PC-3 (cell line): ENCODE results near the gene CATSPERZ. TPM values are rescaled to one million over a fixed set of nuclear protein-coding genes. Genes with fewer than 3 reads are reported as not detected.

Experiments
- ATAC-seq: fragments of 200-7000 bp; cut with Tn5 transposase; 2 replicates; pipeline ENCODE4 v1.9.1; 2020; ENCODE audit warnings: mild to moderate bottlenecking, moderate library complexity
- BruUV-seq: library from RNA; stranded (reverse); fragments of 400-500 nt; replicated peaks from 2 replicates; lab custom pipeline; 2021; lab: Mats Ljungman, UMichigan
- CTCF ChIA-PET: fragments of 300-600 bp; sonication (Branson Sonifier 250); formaldehyde crosslinking; loops from one replicate; lab custom pipeline; 2022; ENCODE audit warnings: antibody characterized with exemption; lab: Charles Lee
- POLR2A ChIA-PET: fragments of 300-600 bp; sonication (Branson Sonifier 250); formaldehyde crosslinking; loops from one replicate; lab custom pipeline; 2022; ENCODE audit warnings: antibody characterized with exemption; ENCODE audit not compliant: unreplicated experiment; lab: Charles Lee
- DNase-seq: peaks from one replicate; pipeline ENCODE4 v3.0.0-alpha.2; 2015
- H2AFZ ChIP-seq: fragments of 300-600 bp; sonication (generic); 2 replicates; pipeline ENCODE4 v1.6.0; 2016; ENCODE audit warnings: antibody characterized with exemption, low read length
- H3F3A ChIP-seq: fragments of 300-600 bp; sonication (generic); one replicate; pipeline ENCODE4 v1.6.0; 2017; ENCODE audit warnings: antibody characterized with exemption, low read length, control low read depth, mild to moderate bottlenecking; ENCODE audit not compliant: unreplicated experiment
- H3K27ac ChIP-seq: fragments of 300-600 bp; sonication (generic); 2 replicates; pipeline ENCODE4 v1.5.1; 2016; ENCODE audit warnings: mild to moderate bottlenecking, low read length
- H3K27me3 ChIP-seq: fragments of 300-600 bp; sonication (generic); 2 replicates; pipeline ENCODE4 v1.6.1; 2016; ENCODE audit warnings: low read length, mixed read lengths
- H3K36me3 ChIP-seq: fragments of 300-600 bp; sonication (generic); 2 replicates; pipeline ENCODE4 v1.6.1; 2016; ENCODE audit warnings: low read depth, mixed run types, low read length, mixed read lengths
- H3K4me1 ChIP-seq: fragments of 300-600 bp; sonication (generic); 2 replicates; pipeline ENCODE4 v1.5.1; 2016; ENCODE audit warnings: low read length; ENCODE audit not compliant: insufficient read depth
- H3K4me2 ChIP-seq: fragments of 300-600 bp; sonication (generic); 2 replicates; pipeline ENCODE4 v1.6.0; 2016; ENCODE audit warnings: low read length
- H3K4me3 ChIP-seq: fragments of 300-600 bp; sonication (generic); 2 replicates; pipeline ENCODE4 v1.5.1; 2016; ENCODE audit warnings: mild to moderate bottlenecking, low read length, mixed read lengths
- H3K79me2 ChIP-seq: fragments of 300-600 bp; sonication (generic); 2 replicates; pipeline ENCODE4 v1.6.1; 2017; ENCODE audit warnings: low read length, mixed read lengths
- H3K9ac ChIP-seq: fragments of 300-600 bp; sonication (generic); 2 replicates; pipeline ENCODE4 v1.6.0; 2016; ENCODE audit warnings: mild to moderate bottlenecking, low read length
- H3K9me2 ChIP-seq: fragments of 300-600 bp; sonication (generic); replicated peaks from 2 replicates; pipeline ENCODE4 v1.6.1; 2016; ENCODE audit warnings: mixed run types, low read length, mixed read lengths
- H3K9me3 ChIP-seq: fragments of 300-600 bp; sonication (generic); 2 replicates; pipeline ENCODE4 v1.6.1; 2016; ENCODE audit warnings: low read length, mixed read lengths
- H4K20me1 ChIP-seq: fragments of 300-600 bp; sonication (generic); 2 replicates; pipeline ENCODE4 v1.6.1; 2016; ENCODE audit warnings: low read length, mixed read lengths
- CTCF ChIP-seq: fragments of 300-600 bp; sonication (generic); conservative IDR thresholded peaks from 2 replicates; pipeline ENCODE4 v1.5.1; 2017; ENCODE audit warnings: antibody characterized with exemption, low read depth, mild to moderate bottlenecking, low read length
- EZH2 ChIP-seq: fragments of 300-600 bp; sonication (generic); IDR thresholded peaks from one replicate; pipeline ENCODE4 v1.6.1; 2017; ENCODE audit warnings: antibody characterized with exemption, mild to moderate bottlenecking, low read length; ENCODE audit not compliant: unreplicated experiment
- EZH2phosphoT487 ChIP-seq: fragments of 300-600 bp; sonication (generic); IDR thresholded peaks from 2 replicates; pipeline ENCODE4 v1.6.1; 2018; ENCODE audit warnings: mild to moderate bottlenecking, antibody characterized with exemption, low read length, borderline replicate concordance
- intact Hi-C: fragments of 100-400 bp; cut with micrococcal nuclease; formaldehyde crosslinking; loops from 2 replicates; pipeline ENCODE4 v1.9.0; 2023
- total RNA-seq: library from RNA; depleted of rRNA; stranded (reverse); fragments of >200 nt; gene quantifications from 2 replicates; pipeline ENCODE4 v1.2.3, GENCODE V29; 2014

The CATSPERZ gene
- total RNA-seq, 1 experiment from 2014 or later, result 9.2 TPM

- peak overlapping the region; percentile 76 for H2AFZ ChIP-seq
- ChIA-PET CTCF (no interaction called here), POLR2A (no interaction called here)
- H3K9ac ChIP-seq, result peak overlapping the region; percentile 74
- ATAC-seq (peak; percentile 3), DNase-seq (peak; percentile 50)
- peaks cover 35% of the 10 kb centered on the region for H3K4me1 ChIP-seq
- no peaks in the 10 kb centered on the region for H4K20me1 ChIP-seq
- peaks cover 5% of the 10 kb centered on the region; the same call in 1 of the 2 replicates for H3K36me3 ChIP-seq
- H3F3A ChIP-seq, result no peaks in the 10 kb centered on the region
- no TSS peak for BruUV-seq
- H3K9me3 ChIP-seq, result no peaks in the 10 kb centered on the region
- H3K4me3 ChIP-seq, result peak overlapping the region; percentile 69
- intact Hi-C loops, result no loop called here
- H3K27ac ChIP-seq, result peak overlapping the region; percentile 59
- TF ChIP-seq EZH2 (no peak), CTCF (no peak), EZH2phosphoT487 (no peak)
- peak overlapping the region; percentile 82 for H3K4me2 ChIP-seq
- no peaks in the 10 kb centered on the region for H3K27me3 ChIP-seq
- H3K9me2 ChIP-seq, result no peaks in the 10 kb centered on the region
- H3K79me2 ChIP-seq, result peaks cover 14% of the 10 kb centered on the region; the same call in 1 of the 2 replicates
Measured at GRCh38 chr11:64268893-64269539, 31.1 kb upstream of the CATSPERZ start.

- TSS peak; percentile 55 for BruUV-seq
- Histone ChIP-seq H2AFZ (peak overlapping the region; percentile 76), H3K4me3 (peak overlapping the region; percentile 69), H3K4me2 (peak overlapping the region; percentile 83), H3K9ac (peak overlapping the region; percentile 79), H3K4me1 (peaks cover 35% of the 10 kb centered on the region), H3K27ac (peak overlapping the region; percentile 83), H3K36me3 (peaks cover 5% of the 10 kb centered on the region; the same call in 1 of the 2 replicates), H3K9me2 (no peaks in the 10 kb centered on the region), H4K20me1 (no peaks in the 10 kb centered on the region), H3K79me2 (peaks cover 14% of the 10 kb centered on the region; the same call in 1 of the 2 replicates), H3F3A (no peaks in the 10 kb centered on the region), H3K9me3 (no peaks in the 10 kb centered on the region), H3K27me3 (no peaks in the 10 kb centered on the region)
- intact Hi-C loops, result loop anchor here (2.0 kb wide), 3 partner anchors 15 to 35 kb away; partner anchors contain the start of genes BAD, ESRRA, GPR137 and PPP1R14B
- ChIA-PET CTCF (interaction anchor here (0.7 kb wide), 1 partner anchor 516 kb away, joined by 4 read pairs; no protein-coding TSS in a partner anchor), POLR2A (interaction anchor here (0.6 kb wide), 2 partner anchors 10 to 62 kb away, joined by 3 read pairs; no protein-coding TSS in a partner anchor)
- DNase-seq (peak; percentile 100), ATAC-seq (peak; percentile 80)
- TF ChIP-seq EZH2phosphoT487, result no peak
- TF ChIP-seq CTCF, result no peak
- TF ChIP-seq EZH2, result no peak
Measured at GRCh38 chr11:64269540-64270220, 30.5 kb upstream of the CATSPERZ start.
